OCI-LY1 (cell line): ENCODE data around the gene RTRAF.

ENCODE experiments used
- CTCF ChIP-seq: fragments of 200-600 bp; sonication (generic), shearing (Covaris generic); IDR thresholded peaks from 2 replicates; pipeline ENCODE4 v1.5.1; 2017; ENCODE audit warnings: mild to moderate bottlenecking, antibody characterized with exemption, low read length, moderate library complexity, mixed read lengths
- EZH2 ChIP-seq: fragments of 200-600 bp; sonication (generic), shearing (Covaris generic); IDR thresholded peaks from 2 replicates; pipeline ENCODE4 v1.8.0; 2017; ENCODE audit warnings: borderline replicate concordance, mixed run types, mild to moderate bottlenecking, antibody characterized with exemption, low read length, moderate library complexity, mixed read lengths

- no peak for TF ChIP-seq CTCF
- no peak for TF ChIP-seq EZH2
Observed at GRCh38 chr14:51960866-51961265, 28.5 kb upstream of the RTRAF start.
